GM18505 (cell line): Measurements from ENCODE around the gene FAM167B.
"Not testable (repeated sequence)": the region's sequence is repeated elsewhere in the genome, so short reads cannot be mapped to it uniquely, and the experiment has no call there.

Experiments used
- ATAC-seq: cut with Tn5 transposase; IDR thresholded peaks from one replicate; pipeline ENCODE4 v1.9.1; 2021; ENCODE audit not compliant: unreplicated experiment
- POLR2A ChIP-seq: IDR thresholded peaks from 4 replicates; pipeline ENCODE4 v1.6.1; 2011; ENCODE audit warnings: borderline replicate concordance; ENCODE audit not compliant: insufficient read depth, insufficient read length; ENCODE audit errors: extremely low read depth

Gene FAM167B

GRCh38 chr1:32256473-32257226, 9.6 kb downstream of the FAM167B start:
- no peak for ATAC-seq
- TF ChIP-seq POLR2A: no peak

GRCh38 chr1:32257227-32257508, 10.1 kb downstream of the FAM167B start:
- no peak for ATAC-seq

GRCh38 chr1:32263236-32263593, 16.2 kb downstream of the FAM167B start:
- ATAC-seq: not testable (repeated sequence)

More at GRCh38 chr1:32257227-32257508, 10.1 kb downstream of the FAM167B start:
- no peak for TF ChIP-seq POLR2A

- ATAC-seq: no peak
- no peak for TF ChIP-seq POLR2A
Observed at GRCh38 chr1:32263744-32264143, 16.7 kb downstream of the FAM167B start.

GRCh38 chr1:32265846-32266245, 18.8 kb downstream of the FAM167B start:
- no peak for ATAC-seq
- no peak for TF ChIP-seq POLR2A

- no peak for TF ChIP-seq POLR2A
- ATAC-seq: no peak
Observed at GRCh38 chr1:32266921-32267591, 20.0 kb downstream of the FAM167B start.

GRCh38 chr1:32269744-32270143, 22.7 kb downstream of the FAM167B start:
- no peak for ATAC-seq
- TF ChIP-seq POLR2A: no peak

GRCh38 chr1:32272557-32273390, 25.8 kb downstream of the FAM167B start:
- no peak for TF ChIP-seq POLR2A
- ATAC-seq: no peak

- TF ChIP-seq POLR2A: no peak
- no peak for ATAC-seq
Observed at GRCh38 chr1:32273391-32274208, 26.6 kb downstream of the FAM167B start.

- TF ChIP-seq POLR2A: no peak
- no peak for ATAC-seq
Observed at GRCh38 chr1:32274646-32275340, 27.8 kb downstream of the FAM167B start.

GRCh38 chr1:32275424-32275823, 28.4 kb downstream of the FAM167B start:
- no peak for TF ChIP-seq POLR2A
- no peak for ATAC-seq

- no peak for ATAC-seq
- TF ChIP-seq POLR2A: no peak
Observed at GRCh38 chr1:32276032-32276782, 29.2 kb downstream of the FAM167B start.

GRCh38 chr1:32284777-32285176, 37.8 kb downstream of the FAM167B start:
- not testable (repeated sequence) for ATAC-seq
